ENCODE results near the gene KLRC2. TPM values are rescaled to one million over a fixed set of nuclear protein-coding genes. Genes with fewer than 3 reads are reported as not detected.
A peak's percentile ranks its signal among the peaks of the same experiment; 100 is the strongest.

The KLRC2 gene
- polyA plus RNA-seq, 3 donors: not detected

GRCh38 chr12:10406725-10407124 is 29.1 kb downstream of the KLRC2 start:
- peak; percentile 81 to 91 (median 88) for DNase-seq
- intact Hi-C loops (cut with micrococcal nuclease): loop anchor here in 1 of 2 donors (5.0 to 10.0 kb wide), 2 partner anchors 44 to 1242 kb away; no protein-coding TSS in a partner anchor
- Histone ChIP-seq H3K27me3 (ENCODE audit: control insufficient read depth in 2 of 2, insufficient read depth in 2 of 2, low read length in 2 of 2) (peaks cover 0 to 19% of the 10 kb centered on the region in 2 donors), H3K79me2 (ENCODE audit: insufficient read depth, low read length) (no peaks in the 10 kb centered on the region), H4K20me1 (ENCODE audit: insufficient read depth, low read length) (no peaks in the 10 kb centered on the region), H3K4me2 (replicated peaks; ENCODE audit: extremely low read depth, low read length, poor library complexity, severe bottlenecking) (no peak overlapping the region), H2AFZ (ENCODE audit: insufficient read depth, low read depth, low read length, poor library complexity, severe bottlenecking) (no peak overlapping the region), H3K9ac (ENCODE audit: insufficient read depth, low read length, poor library complexity, severe bottlenecking) (no peak overlapping the region), H3K27ac (ENCODE audit: low read depth in 1 of 2, low read length in 2 of 2) (no peak overlapping the region), H3K4me3 (replicated peaks in 1 of 3; ENCODE audit: low read depth in 2 of 3, low read length in 3 of 3) (no peak overlapping the region), H3K36me3 (replicated peaks in 1 of 2; ENCODE audit: control insufficient read depth in 1 of 2, insufficient read depth in 2 of 2, low read length in 2 of 2) (no peaks in the 10 kb centered on the region), H3K4me1 (ENCODE audit: control insufficient read depth in 1 of 2, insufficient read depth in 2 of 2, low read length in 2 of 2) (peaks cover 11 to 14% of the 10 kb centered on the region in 2 donors), H3K9me3 (replicated peaks in 1 of 2; ENCODE audit: control insufficient read depth in 1 of 2, insufficient read depth in 1 of 2, low read length in 2 of 2) (no peaks in the 10 kb centered on the region)
- TF ChIP-seq CTCF (IDR thresholded peaks at IDR 0.05): no peak
- H3K27me3 Mint-ChIP-seq (ENCODE audit: low read depth in 3 of 3): peaks cover 0 to 10% (median 4%) of the 10 kb centered on the region in 3 donors
- H3K27ac Mint-ChIP-seq: peak overlapping the region in 5 of 7 donors; percentile 16 to 82 (median 68)
- H3K9me3 Mint-ChIP-seq: peaks cover 0 to 5% (median 0%) of the 10 kb centered on the region in 7 donors
- no peaks in the 10 kb centered on the region for H3K36me3 Mint-ChIP-seq
- H3K4me3 Mint-ChIP-seq: peak overlapping the region in 1 of 2 donors; percentile 8
- WGBS (ENCODE audit: insufficient coverage): no CpG with 5 or more reads among the region's 4 CpGs
- peaks cover 12% of the 10 kb centered on the region for H3K4me1 Mint-ChIP-seq

GRCh38 chr12:10405294-10405693 is 30.5 kb downstream of the KLRC2 start:
- Mint-ChIP-seq H3K27me3 (ENCODE audit: low read depth in 3 of 3) (peaks cover 2 to 5% (median 2%) of the 10 kb centered on the region in 3 donors), H3K27ac (no peak overlapping the region), H3K4me3 (no peak overlapping the region), H3K36me3 (no peaks in the 10 kb centered on the region), H3K4me1 (peaks cover 12% of the 10 kb centered on the region), H3K9me3 (peaks cover 0 to 5% (median 0%) of the 10 kb centered on the region in 7 donors)
- Histone ChIP-seq H3K27ac (ENCODE audit: low read depth in 1 of 2, low read length in 2 of 2) (no peak overlapping the region), H3K4me3 (replicated peaks in 1 of 3; ENCODE audit: low read depth in 2 of 3, low read length in 3 of 3) (no peak overlapping the region), H3K27me3 (ENCODE audit: control insufficient read depth in 2 of 2, insufficient read depth in 2 of 2, low read length in 2 of 2) (peaks cover 0 to 23% of the 10 kb centered on the region in 2 donors), H3K79me2 (ENCODE audit: insufficient read depth, low read length) (no peaks in the 10 kb centered on the region), H2AFZ (ENCODE audit: insufficient read depth, low read depth, low read length, poor library complexity, severe bottlenecking) (no peak overlapping the region), H3K9me3 (replicated peaks in 1 of 2; ENCODE audit: control insufficient read depth in 1 of 2, insufficient read depth in 1 of 2, low read length in 2 of 2) (no peaks in the 10 kb centered on the region), H3K36me3 (replicated peaks in 1 of 2; ENCODE audit: control insufficient read depth in 1 of 2, insufficient read depth in 2 of 2, low read length in 2 of 2) (no peaks in the 10 kb centered on the region), H4K20me1 (ENCODE audit: insufficient read depth, low read length) (no peaks in the 10 kb centered on the region), H3K4me2 (replicated peaks; ENCODE audit: extremely low read depth, low read length, poor library complexity, severe bottlenecking) (no peak overlapping the region), H3K4me1 (ENCODE audit: control insufficient read depth in 1 of 2, insufficient read depth in 2 of 2, low read length in 2 of 2) (peaks cover 11 to 14% of the 10 kb centered on the region in 2 donors), H3K9ac (ENCODE audit: insufficient read depth, low read length, poor library complexity, severe bottlenecking) (no peak overlapping the region)
- intact Hi-C loops (cut with micrococcal nuclease): loop anchor here in 1 of 2 donors (5.0 to 10.0 kb wide), 2 partner anchors 43 to 1240 kb away; no protein-coding TSS in a partner anchor
- WGBS (ENCODE audit: insufficient coverage): 100% methylated on average over 1 of the region's 5 CpGs
- no peak for TF ChIP-seq CTCF (IDR thresholded peaks at IDR 0.05)
- DNase-seq: no peak
